Left colon (tissue), 2 donors: ENCODE measurements around the gene INPP5E. TPM values are rescaled to one million over a fixed set of nuclear protein-coding genes. Genes with fewer than 3 reads are reported as not detected.

ENCODE experiments used
- ATAC-seq: fragments of 200-7000 bp; cut with Tn5 transposase; one replicate; pipeline ENCODE4 v1.9.1; 2020; ENCODE audit warnings: mild to moderate bottlenecking, moderate library complexity
- DNase-seq, 2 donors: peaks; one replicate each; pipeline ENCODE4 v3.0.0-alpha.2; 2020
- intact Hi-C, 2 donors: fragments of 100-400 bp; cut with DNase I in 1 of 2; cut with micrococcal nuclease in 1 of 2; formaldehyde crosslinking; loops; one replicate each; pipeline versions ENCODE4 v1.11.2 to v1.14.0; 2022; cut with DNase I, micrococcal nuclease
- total RNA-seq, 2 donors: library from RNA; stranded (reverse); fragmentation: NEBNext Ultra II Directional; extraction: Animal tissue kit (Norgen Biotek cat#: 25700); gene quantifications; one replicate each; pipeline ENCODE4 v1.2.1, GENCODE V29; 2021
- donor health status: DM: no; HTN: no; CAD: no.
- donor health status: DM: yes; HTN: yes; CAD: no.

INPP5E gene
- total RNA-seq, 2 donors from 2014 or later, result 10.5 to 11.0 TPM

DNA sequence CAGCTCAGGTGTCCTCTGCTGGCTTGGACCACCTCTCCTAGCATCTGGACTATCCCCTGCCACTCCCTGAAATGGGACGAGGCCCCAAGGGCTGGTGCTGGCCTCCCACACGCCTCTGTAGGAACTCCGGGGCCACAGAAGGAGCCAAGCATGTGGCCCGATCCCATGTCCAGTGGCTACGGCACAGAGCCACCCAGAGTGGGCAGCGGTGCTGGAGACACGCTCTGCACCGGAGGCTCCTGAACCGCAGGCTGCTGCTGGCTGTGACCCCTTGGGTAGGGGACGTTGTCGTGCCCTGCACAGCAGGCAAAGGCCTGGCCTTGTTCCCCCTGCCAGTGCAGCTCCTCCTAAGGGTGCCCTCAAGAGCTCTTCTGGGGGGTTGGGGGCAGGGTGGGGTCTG lies 59.8 kb downstream of the INPP5E start:
- no peak for ATAC-seq
- DNase-seq, result no peak
- intact Hi-C loops, result no loop called here

DNA sequence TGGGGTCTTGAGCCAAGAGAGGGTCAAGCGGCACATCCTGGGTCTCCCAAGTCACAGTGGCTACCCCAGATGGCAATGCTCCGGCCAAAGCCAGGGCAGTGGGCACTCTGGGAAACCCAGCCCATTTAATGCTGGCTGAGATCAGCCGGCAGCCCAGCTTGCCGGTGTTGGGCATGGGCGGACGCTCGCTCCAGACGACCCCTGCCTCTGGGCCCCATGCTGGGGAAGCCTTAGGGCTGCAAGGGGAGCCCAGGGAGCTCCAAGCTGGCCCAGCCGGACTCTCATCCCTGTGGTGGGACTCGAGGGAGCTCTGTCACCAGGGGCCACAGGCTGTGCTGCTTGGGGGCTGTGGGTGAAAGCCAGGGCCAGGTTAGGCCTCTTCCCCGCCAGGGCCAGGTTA lies 60.2 kb downstream of the INPP5E start:
- no peak for DNase-seq
- no peak for ATAC-seq
- intact Hi-C loops, result no loop called here

DNA sequence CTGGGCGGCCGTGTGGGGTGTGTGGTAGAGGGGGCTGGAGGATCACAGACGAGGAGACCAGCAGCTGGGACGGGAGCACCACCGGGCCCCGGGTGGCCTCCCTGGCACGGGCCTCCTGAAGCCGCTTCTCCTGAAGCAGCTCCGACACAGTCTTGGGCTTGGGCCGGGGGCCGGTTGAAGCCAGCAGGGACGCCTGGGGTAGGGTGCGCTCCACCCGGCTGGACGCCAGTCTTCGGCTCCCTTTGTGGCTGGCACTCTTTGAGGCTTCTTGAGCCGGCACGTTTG lies 60.7 kb downstream of the INPP5E start:
- DNase-seq (no peak), ATAC-seq (no peak)
- intact Hi-C loops, result no loop called here

Other genes starting within 250 kb of the INPP5E start
- gene LHX3, start 234.7 kb downstream of the INPP5E start, total RNA-seq, result not detected
- gene QSOX2, start 194.0 kb downstream of the INPP5E start, total RNA-seq, result 1 to 10 TPM; 6.1 to 7.4 TPM
- under 1 TPM; 0.52 to 0.67 TPM for gene CCDC187, start 135.8 kb downstream of the INPP5E start, total RNA-seq
- gene GPSM1, start 112.3 kb downstream of the INPP5E start, total RNA-seq, result 1 to 10 TPM; 2.0 to 3.1 TPM
- gene DNLZ, start 76.1 kb downstream of the INPP5E start, total RNA-seq, result 10 to 100 TPM in 1 of 2 donors, 1 to 10 TPM in 1; 10.0 to 10.6 TPM
- gene CARD9, start 66.2 kb downstream of the INPP5E start, total RNA-seq, result 1 to 10 TPM in 1 of 2 donors, under 1 TPM in 1; 0.52 to 1.9 TPM
- 1 to 10 TPM; 6.7 to 8.1 TPM for gene SNAPC4, start 39.7 kb downstream of the INPP5E start, total RNA-seq
- gene ENTR1, start 29.2 kb downstream of the INPP5E start, total RNA-seq, result 10 to 100 TPM; 29.8 to 33.2 TPM
- gene PMPCA, start 29.2 kb downstream of the INPP5E start, total RNA-seq, result 10 to 100 TPM; 43.4 to 52.5 TPM
- gene SEC16A, start 43.2 kb upstream of the INPP5E start, total RNA-seq, result 10 to 100 TPM; 64.2 to 82.4 TPM
- gene NOTCH1, start 106.2 kb upstream of the INPP5E start, total RNA-seq, result 10 to 100 TPM; 49.5 to 72.2 TPM
- 10 to 100 TPM; 14.3 to 17.2 TPM for gene EGFL7, start 223.1 kb upstream of the INPP5E start, total RNA-seq
- gene AGPAT2, start 247.6 kb upstream of the INPP5E start, total RNA-seq, result 100 to 1,000 TPM; 152 to 211 TPM